CMK (cell line): ENCODE data around the gene NOTCH2NLA.
"Not testable (repeated sequence)": the region's sequence is repeated elsewhere in the genome, so short reads cannot be mapped to it uniquely, and the experiment has no call there.

Source experiments
- DNase-seq: peaks from one replicate; pipeline ENCODE4 v3.0.0-alpha.2; 2010; ENCODE audit warnings: low read depth

NOTCH2NLA gene

DNA sequence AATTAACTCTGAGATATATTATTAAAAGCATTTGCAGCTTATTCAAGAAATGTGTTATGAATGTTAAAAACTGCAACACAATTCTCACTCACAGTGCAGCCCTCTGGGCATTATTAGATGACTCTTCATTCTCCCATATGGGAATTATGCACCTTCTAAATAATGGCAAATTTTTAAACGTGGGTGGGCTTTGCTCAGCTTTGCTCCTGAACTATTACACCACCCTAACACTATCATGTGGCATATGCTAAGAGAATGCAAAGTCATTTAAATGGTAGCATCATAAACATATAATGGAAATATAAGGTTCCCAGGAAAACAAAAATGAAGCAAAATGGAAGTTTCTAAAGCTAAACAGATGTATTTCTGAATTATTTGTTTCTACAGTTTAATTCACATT lies 61.5 kb downstream of the NOTCH2NLA start:
- not testable (repeated sequence) for DNase-seq

DNA sequence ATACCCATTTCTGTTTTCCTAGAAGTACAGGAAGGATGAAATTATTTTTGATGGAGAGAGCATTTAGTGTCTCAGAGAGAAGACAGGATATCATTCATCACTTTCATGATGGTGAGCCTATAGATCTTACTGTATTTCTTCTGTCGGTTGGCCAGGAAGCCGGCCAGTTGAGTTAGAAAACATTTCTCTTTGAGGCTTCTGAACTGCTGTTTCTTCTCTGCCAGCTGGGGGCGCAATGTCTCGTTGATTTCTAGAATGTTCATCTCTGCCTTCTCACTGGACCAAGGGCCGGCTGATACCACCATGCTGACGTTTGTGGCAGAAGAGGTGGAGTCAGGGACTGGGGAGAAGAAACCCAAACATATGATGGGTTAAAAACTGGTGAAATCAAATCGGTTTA lies 84.4 kb downstream of the NOTCH2NLA start, which contains the start of gene NBPF10:
TSS of gene NBPF10 (minus strand) at position 340 of the 400 bp plus-strand sequence. CDS start at position 305, 35 bp downstream.
- DNase-seq = not testable (repeated sequence)
